Measurements from ENCODE around the gene LAS1L.
"Not testable (repeated sequence)": the region's sequence is repeated elsewhere in the genome, so short reads cannot be mapped to it uniquely, and the experiment has no call there.

LAS1L gene

DNA sequence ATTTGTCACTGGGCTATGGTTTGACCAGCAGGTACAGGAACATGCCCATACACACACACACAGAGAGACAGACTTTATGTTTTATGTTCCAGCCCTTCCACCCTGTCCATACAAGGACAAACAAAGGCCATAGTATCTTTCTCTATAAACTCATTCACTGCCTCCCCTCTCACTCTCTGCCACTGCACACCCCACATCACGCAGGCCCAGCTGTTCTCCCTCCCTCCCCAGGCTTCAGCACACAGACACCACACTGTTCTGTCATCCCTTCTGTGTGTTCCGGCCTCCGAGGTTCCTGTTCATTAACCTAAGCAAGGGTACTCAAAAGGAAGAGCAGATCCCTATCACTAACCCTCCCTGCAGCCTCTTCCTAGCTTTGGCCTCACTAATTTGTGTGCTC lies 17.8 kb downstream of the LAS1L start:
- DNase-seq: no peak

- DNase-seq: no peak
Measured at GRCh38 chrX:65513610-65514009, 21.0 kb downstream of the LAS1L start.

GRCh38 chrX:65509400-65509799 lies 25.2 kb downstream of the LAS1L start:
- no peak for DNase-seq

DNA sequence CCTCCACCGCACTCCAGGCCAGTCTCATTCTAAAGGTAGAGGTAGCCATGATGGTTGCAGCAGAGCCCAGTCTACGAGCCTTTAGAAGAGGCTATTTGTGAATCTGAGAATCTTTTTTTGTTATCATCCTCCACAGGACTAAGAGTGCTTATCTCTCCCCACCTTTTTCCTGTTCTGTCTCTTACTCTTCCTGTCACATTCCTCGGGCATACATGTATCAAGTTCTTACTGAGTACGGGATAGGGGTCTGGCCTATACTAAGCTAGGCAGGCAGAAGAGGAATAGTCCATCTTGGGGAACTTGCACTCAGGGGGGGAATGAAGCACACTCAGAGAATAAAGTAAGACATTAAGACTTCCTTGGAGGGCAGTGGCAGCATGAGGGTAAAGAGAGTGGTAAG lies 25.7 kb downstream of the LAS1L start:
- DNase-seq: no peak

GRCh38 chrX:65502618-65503017 lies 32.0 kb downstream of the LAS1L start:
- no peak for DNase-seq

DNA sequence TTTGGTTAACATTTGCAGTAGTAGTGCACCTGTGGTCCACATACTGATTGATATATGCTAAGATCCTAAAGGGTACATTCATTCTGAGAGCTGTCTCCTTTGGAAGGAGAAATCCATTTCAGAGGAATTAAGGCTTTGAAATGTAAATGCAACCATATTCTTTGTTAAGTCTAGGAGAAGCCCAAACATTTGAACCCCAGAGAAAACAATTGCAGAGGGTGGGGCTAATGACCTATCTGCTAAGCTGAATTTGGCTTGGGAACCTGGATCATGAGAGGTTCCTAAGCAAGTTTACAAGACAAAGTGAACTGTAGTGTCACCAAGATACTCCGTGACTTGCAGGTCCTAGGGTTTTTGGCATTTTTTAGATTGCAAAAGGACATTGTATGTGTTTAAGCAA lies 41.2 kb downstream of the LAS1L start:
- no peak for DNase-seq

DNA sequence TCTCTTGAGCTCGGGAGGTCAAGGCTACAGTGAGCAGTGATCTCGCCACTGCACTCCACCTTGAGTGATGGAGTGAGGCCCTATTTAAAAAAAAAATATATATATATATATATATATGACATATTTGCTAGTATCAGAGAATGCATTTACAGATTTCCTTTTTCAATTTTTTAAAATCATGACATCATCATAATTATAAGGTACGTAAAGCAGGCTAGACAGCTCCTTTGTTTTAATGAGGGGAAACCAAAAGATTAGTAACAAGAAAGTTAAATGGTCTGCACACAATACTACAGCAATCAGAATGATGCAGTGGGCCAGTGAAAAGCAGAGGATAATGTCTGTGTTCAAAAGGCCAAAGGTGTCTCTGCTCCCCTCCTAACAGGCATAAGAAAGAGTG lies 43.0 kb downstream of the LAS1L start:
- DNase-seq: no peak

- no peak for DNase-seq
Measured at GRCh38 chrX:65488495-65488894, 46.1 kb downstream of the LAS1L start.

- DNase-seq: no peak
Measured at GRCh38 chrX:65480960-65481359, 53.6 kb downstream of the LAS1L start.

DNA sequence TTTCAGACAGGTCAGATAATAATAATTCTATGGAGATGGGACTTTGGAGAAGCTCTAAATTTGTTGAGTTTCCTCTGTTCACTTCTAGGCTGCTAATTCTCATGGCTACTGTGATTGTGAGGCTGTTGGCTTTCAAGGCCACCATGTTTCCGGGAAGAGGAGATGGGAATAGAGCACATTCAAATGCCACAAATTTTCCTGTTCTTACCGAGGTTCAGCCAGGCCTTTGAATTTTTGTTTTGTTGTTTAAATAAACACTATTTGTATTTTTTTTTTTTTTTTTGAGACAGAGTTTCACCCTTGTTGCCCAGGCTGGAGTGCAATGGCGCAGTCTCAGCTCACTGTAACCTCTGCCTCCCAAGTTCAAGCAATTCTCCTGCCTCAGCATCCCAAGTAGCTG lies 55.5 kb downstream of the LAS1L start:
- DNase-seq: not testable (repeated sequence)

DNA sequence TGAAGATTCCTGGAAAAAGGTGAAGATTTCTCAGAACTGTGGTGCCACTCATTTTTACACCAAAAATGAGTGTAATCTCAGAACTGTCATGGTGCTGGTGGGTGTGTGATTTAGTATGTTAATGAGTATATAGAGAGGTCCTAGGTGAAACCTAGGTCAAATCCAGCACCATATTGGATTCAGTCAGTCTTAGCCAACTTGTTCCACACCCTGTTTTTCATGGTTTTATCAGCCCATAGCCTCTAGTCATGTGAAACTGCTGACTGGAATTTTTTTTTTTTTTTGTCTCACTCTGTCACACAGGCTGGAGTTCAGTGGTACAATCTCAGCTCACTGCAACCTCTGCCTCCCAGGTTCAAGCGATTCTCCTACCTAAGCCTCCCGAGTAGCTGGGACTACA lies 58.0 kb downstream of the LAS1L start:
- DNase-seq: no peak

DNA sequence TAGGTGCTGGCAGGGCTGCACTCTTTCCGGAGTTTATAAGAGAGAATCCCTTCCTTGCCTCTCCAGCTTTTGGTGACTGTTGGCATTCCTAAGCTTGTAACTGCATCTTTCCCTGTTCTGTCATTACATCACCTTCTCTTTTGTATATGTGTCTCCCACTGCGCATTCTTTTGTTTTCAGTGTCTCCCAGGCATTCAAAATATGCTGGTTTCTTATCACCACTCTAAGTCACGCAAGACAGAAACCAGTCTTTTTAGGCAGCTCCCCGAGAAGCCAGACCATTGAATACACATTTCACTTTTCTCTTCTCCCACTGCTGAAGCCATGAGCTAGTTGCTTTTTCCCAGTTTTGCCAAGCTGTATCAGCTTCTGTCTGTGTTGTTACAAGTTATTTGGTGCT lies 71.0 kb downstream of the LAS1L start:
- DNase-seq: no peak
